CD4-positive, CD25-positive, alpha-beta regulatory T cell (primary cell): ENCODE measurements around the gene CAMK2D. TPM values are rescaled to one million over a fixed set of nuclear protein-coding genes. Genes with fewer than 3 reads are reported as not detected.

ENCODE experiments used
- ATAC-seq, 2 donors: fragments of 150-1000 bp; cut with Tn5 transposase; one replicate each; pipeline ENCODE4 v1.10.0; 2021; ENCODE audit warnings: low read depth in 2 of 2, moderate number of reproducible peaks in 2 of 2, moderate library complexity in 1 of 2
- DNase-seq, 3 donors: peaks; one replicate each; pipeline versions ENCODE4 v3.0.0 to v3.0.0-alpha.2; 2012 to 2022; ENCODE audit warnings: mixed read lengths in 1 of 3
- H3K27ac ChIP-seq: one replicate; pipeline ENCODE4 v1.7.0; 2013; ENCODE audit warnings: mild to moderate bottlenecking, low read length; ENCODE audit not compliant: insufficient read depth, poor library complexity, severe bottlenecking
- H3K27me3 ChIP-seq: one replicate; pipeline ENCODE4 v1.7.0; 2013; ENCODE audit warnings: low read length; ENCODE audit not compliant: control insufficient read depth, insufficient read depth
- H3K36me3 ChIP-seq: one replicate; pipeline ENCODE4 v1.7.0; 2013; ENCODE audit warnings: mild to moderate bottlenecking, low read length, moderate library complexity; ENCODE audit not compliant: control insufficient read depth, insufficient read depth
- H3K4me1 ChIP-seq: 2 replicates; pipeline ENCODE4 v1.7.0; 2013; ENCODE audit warnings: mild to moderate bottlenecking, low read length; ENCODE audit not compliant: insufficient read depth, control insufficient read depth, poor library complexity, severe bottlenecking
- H3K4me3 ChIP-seq: one replicate; pipeline ENCODE4 v1.7.0; 2013; ENCODE audit warnings: low read depth, mild to moderate bottlenecking, low read length, moderate library complexity
- H3K9me3 ChIP-seq, 2 experiments: 1 replicate in 1 of 2; 2 replicates in 1 of 2; pipeline ENCODE4 v1.7.0; 2013; ENCODE audit warnings: low read length in 2 of 2, mild to moderate bottlenecking in 1 of 2, moderate library complexity in 1 of 2; ENCODE audit not compliant: control insufficient read depth in 2 of 2
- H3K27ac Mint-ChIP-seq, 3 donors: one replicate each; pipeline ENCODE4 v1.8.0; 2020 to 2022; ENCODE audit warnings: mild to moderate bottlenecking in 3 of 3, mixed read lengths in 3 of 3, moderate library complexity in 2 of 3
- H3K27me3 Mint-ChIP-seq: one replicate; pipeline ENCODE4 v1.8.0; 2022; ENCODE audit warnings: mild to moderate bottlenecking, mixed read lengths
- H3K36me3 Mint-ChIP-seq: one replicate; pipeline ENCODE4 v1.8.0; 2020; ENCODE audit warnings: mixed read lengths
- H3K4me1 Mint-ChIP-seq, 4 donors: one replicate each; pipeline ENCODE4 v1.8.0; 2020 to 2022; ENCODE audit warnings: mixed read lengths in 4 of 4, mild to moderate bottlenecking in 1 of 4
- H3K4me3 Mint-ChIP-seq, 4 donors: one replicate each; pipeline ENCODE4 v1.8.0; 2020 to 2022; ENCODE audit warnings: mild to moderate bottlenecking in 4 of 4, mixed read lengths in 4 of 4, moderate library complexity in 3 of 4
- H3K9me3 Mint-ChIP-seq, 7 donors: one replicate each; pipeline ENCODE4 v1.8.0; 2020 to 2022; ENCODE audit warnings: mixed read lengths in 7 of 7, mild to moderate bottlenecking in 3 of 7, moderate library complexity in 2 of 7
- polyA plus RNA-seq, 4 donors: library from polyadenylated mRNA; unstranded; fragments of 300-500 nt; fragmentation: Illumina TruSeq; gene quantifications; one replicate each; pipeline ENCODE4 v1.2.3, GENCODE V29; 2021
- total RNA-seq: library from RNA; stranded (reverse); gene quantifications from one replicate; pipeline ENCODE4 v1.2.3, GENCODE V29; 2022

The CAMK2D gene
- total and polyA plus RNA-seq, 5 donors from 2014 or later = 24.5 to 42.7 (median 26.2) TPM

- H3K27ac Mint-ChIP-seq = no peak overlapping the region
- H3K9me3 ChIP-seq = no peaks in the 10 kb centered on the region
- H3K27ac ChIP-seq = no peak overlapping the region
- no peak overlapping the region for H3K4me3 Mint-ChIP-seq
- H3K36me3 ChIP-seq = no peaks in the 10 kb centered on the region
- H3K36me3 Mint-ChIP-seq = no peaks in the 10 kb centered on the region
- peaks cover 0 to 1% (median 0%) of the 10 kb centered on the region in 7 donors for H3K9me3 Mint-ChIP-seq
- H3K27me3 ChIP-seq = peaks cover 2% of the 10 kb centered on the region
- no peak overlapping the region for H3K4me3 ChIP-seq
- H3K4me1 ChIP-seq = no peaks in the 10 kb centered on the region
- no peak for DNase-seq
- H3K27me3 Mint-ChIP-seq = peaks cover 5% of the 10 kb centered on the region
- no peak for ATAC-seq
- peaks cover 0 to 11% (median 4%) of the 10 kb centered on the region in 4 donors for H3K4me1 Mint-ChIP-seq
Observed at GRCh38 chr4:113785781-113786180, 24.2 kb upstream of the CAMK2D start.

GRCh38 chr4:113784497-113785250 lies 23.1 kb upstream of the CAMK2D start:
- no peaks in the 10 kb centered on the region for H3K4me1 ChIP-seq
- DNase-seq (no peak), ATAC-seq (no peak)
- Mint-ChIP-seq H3K4me1 (peaks cover 0 to 11% (median 4%) of the 10 kb centered on the region in 4 donors), H3K4me3 (peak overlapping the region in 1 of 4 donors; percentile 77), H3K27me3 (peaks cover 9% of the 10 kb centered on the region), H3K27ac (peak overlapping the region in 1 of 3 donors; percentile 76), H3K36me3 (no peaks in the 10 kb centered on the region), H3K9me3 (peaks cover 0 to 1% (median 0%) of the 10 kb centered on the region in 7 donors)
- no peaks in the 10 kb centered on the region for H3K9me3 ChIP-seq
- H3K27ac ChIP-seq = no peak overlapping the region
- no peaks in the 10 kb centered on the region for H3K36me3 ChIP-seq
- H3K27me3 ChIP-seq = peaks cover 5% of the 10 kb centered on the region
- no peak overlapping the region for H3K4me3 ChIP-seq

- no peak overlapping the region for H3K4me3 Mint-ChIP-seq
- Histone ChIP-seq H3K4me1 (no peaks in the 10 kb centered on the region), H3K27me3 (peaks cover 7% of the 10 kb centered on the region), H3K4me3 (no peak overlapping the region), H3K36me3 (no peaks in the 10 kb centered on the region), H3K9me3 (no peaks in the 10 kb centered on the region), H3K27ac (no peak overlapping the region)
- no peak overlapping the region for H3K27ac Mint-ChIP-seq
- no peaks in the 10 kb centered on the region for H3K36me3 Mint-ChIP-seq
- ATAC-seq = no peak
- H3K4me1 Mint-ChIP-seq = peaks cover 0 to 11% (median 4%) of the 10 kb centered on the region in 4 donors
- peaks cover 14% of the 10 kb centered on the region for H3K27me3 Mint-ChIP-seq
- peaks cover 0 to 1% (median 0%) of the 10 kb centered on the region in 7 donors for H3K9me3 Mint-ChIP-seq
- no peak for DNase-seq
Observed at GRCh38 chr4:113783701-113784100, 22.2 kb upstream of the CAMK2D start.

GRCh38 chr4:113783289-113783688 lies 21.8 kb upstream of the CAMK2D start:
- Mint-ChIP-seq H3K4me3 (no peak overlapping the region), H3K27ac (no peak overlapping the region), H3K36me3 (no peaks in the 10 kb centered on the region), H3K27me3 (peaks cover 18% of the 10 kb centered on the region), H3K4me1 (peaks cover 0 to 11% (median 4%) of the 10 kb centered on the region in 4 donors), H3K9me3 (peaks cover 0 to 1% (median 0%) of the 10 kb centered on the region in 7 donors)
- ATAC-seq = no peak
- no peaks in the 10 kb centered on the region for H3K36me3 ChIP-seq
- H3K27me3 ChIP-seq = peaks cover 7% of the 10 kb centered on the region
- H3K9me3 ChIP-seq = no peaks in the 10 kb centered on the region
- no peak overlapping the region for H3K4me3 ChIP-seq
- no peak for DNase-seq
- no peak overlapping the region for H3K27ac ChIP-seq
- H3K4me1 ChIP-seq = no peaks in the 10 kb centered on the region

- peaks cover 0 to 11% (median 4%) of the 10 kb centered on the region in 4 donors for H3K4me1 Mint-ChIP-seq
- peaks cover 0 to 1% (median 0%) of the 10 kb centered on the region in 7 donors for H3K9me3 Mint-ChIP-seq
- H3K27ac Mint-ChIP-seq = no peak overlapping the region
- ATAC-seq (no peak), DNase-seq (peak in 2 of 3 donors; percentile 34 to 54)
- no peaks in the 10 kb centered on the region for H3K4me1 ChIP-seq
- peaks cover 7% of the 10 kb centered on the region for H3K27me3 ChIP-seq
- no peaks in the 10 kb centered on the region for H3K36me3 ChIP-seq
- no peaks in the 10 kb centered on the region for H3K9me3 ChIP-seq
- H3K27me3 Mint-ChIP-seq = peaks cover 25% of the 10 kb centered on the region
- no peaks in the 10 kb centered on the region for H3K36me3 Mint-ChIP-seq
- H3K4me3 ChIP-seq = no peak overlapping the region
- H3K4me3 Mint-ChIP-seq = no peak overlapping the region
- H3K27ac ChIP-seq = no peak overlapping the region
Observed at GRCh38 chr4:113781439-113782040, 20.0 kb upstream of the CAMK2D start.

GRCh38 chr4:113776679-113777078 lies 15.1 kb upstream of the CAMK2D start:
- Histone ChIP-seq H3K9me3 (no peaks in the 10 kb centered on the region), H3K4me3 (no peak overlapping the region), H3K36me3 (no peaks in the 10 kb centered on the region), H3K27ac (no peak overlapping the region), H3K27me3 (peaks cover 5% of the 10 kb centered on the region), H3K4me1 (no peaks in the 10 kb centered on the region)
- no peak overlapping the region for H3K27ac Mint-ChIP-seq
- DNase-seq (no peak), ATAC-seq (no peak)
- H3K4me1 Mint-ChIP-seq = peaks cover 0 to 11% (median 6%) of the 10 kb centered on the region in 4 donors
- H3K36me3 Mint-ChIP-seq = no peaks in the 10 kb centered on the region
- peaks cover 44% of the 10 kb centered on the region for H3K27me3 Mint-ChIP-seq
- H3K4me3 Mint-ChIP-seq = no peak overlapping the region
- no peaks in the 10 kb centered on the region for H3K9me3 Mint-ChIP-seq

- DNase-seq = no peak
- H3K4me1 Mint-ChIP-seq = peaks cover 0 to 9% (median 3%) of the 10 kb centered on the region in 4 donors
- Histone ChIP-seq H3K27me3 (peaks cover 5% of the 10 kb centered on the region), H3K36me3 (no peaks in the 10 kb centered on the region), H3K27ac (no peak overlapping the region), H3K4me3 (no peak overlapping the region), H3K4me1 (no peaks in the 10 kb centered on the region), H3K9me3 (no peaks in the 10 kb centered on the region)
- ATAC-seq = no peak
- H3K27ac Mint-ChIP-seq = no peak overlapping the region
- H3K27me3 Mint-ChIP-seq = peaks cover 44% of the 10 kb centered on the region
- no peaks in the 10 kb centered on the region for H3K9me3 Mint-ChIP-seq
- H3K4me3 Mint-ChIP-seq = no peak overlapping the region
- H3K36me3 Mint-ChIP-seq = no peaks in the 10 kb centered on the region
Observed at GRCh38 chr4:113776016-113776415, 14.5 kb upstream of the CAMK2D start.
